NCI-H2171 treated with DMSO at 0.1 percent for 48 hours (cell line): ENCODE measurements around the gene HAUS8.
"Not testable (repeated sequence)": the region's sequence is repeated elsewhere in the genome, so short reads cannot be mapped to it uniquely, and the experiment has no call there.

ENCODE experiments used
- DNase-seq: peaks from one replicate; lab custom pipeline; 2025; lab: John Stamatoyannopoulos, UW

HAUS8 gene

DNA sequence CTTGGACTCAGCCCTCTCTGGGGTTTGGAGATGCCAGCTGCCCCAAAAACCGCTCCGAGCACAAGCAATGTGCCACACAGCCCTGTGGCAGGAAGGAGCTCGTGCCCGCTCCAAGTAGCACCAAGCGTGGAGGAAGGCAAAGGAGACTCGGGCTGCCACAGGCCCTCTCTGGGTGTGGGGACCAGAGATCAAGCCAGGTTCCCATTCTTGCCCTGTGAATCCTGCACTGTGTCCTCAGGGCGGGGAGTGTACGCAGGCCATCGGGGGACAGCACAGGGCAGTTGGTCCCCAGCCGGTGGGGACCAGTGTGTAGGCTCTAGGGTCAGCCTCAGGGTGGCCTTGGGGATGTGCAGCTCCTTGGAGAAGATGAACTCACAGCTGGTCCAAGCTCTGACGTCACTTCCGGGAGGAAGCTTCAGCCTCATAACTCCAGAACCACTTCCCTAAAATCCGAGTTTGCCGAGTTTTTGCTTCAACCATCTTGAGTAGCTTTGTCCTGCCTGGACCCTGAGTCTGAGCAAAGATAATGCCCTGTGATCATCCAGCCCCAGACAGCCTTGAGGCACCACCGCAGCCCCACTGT lies 39.3 kb downstream of the HAUS8 start:
- no peak for DNase-seq

GRCh38 chr19:17031741-17032140 lies 43.5 kb downstream of the HAUS8 start:
- DNase-seq = no peak

DNA sequence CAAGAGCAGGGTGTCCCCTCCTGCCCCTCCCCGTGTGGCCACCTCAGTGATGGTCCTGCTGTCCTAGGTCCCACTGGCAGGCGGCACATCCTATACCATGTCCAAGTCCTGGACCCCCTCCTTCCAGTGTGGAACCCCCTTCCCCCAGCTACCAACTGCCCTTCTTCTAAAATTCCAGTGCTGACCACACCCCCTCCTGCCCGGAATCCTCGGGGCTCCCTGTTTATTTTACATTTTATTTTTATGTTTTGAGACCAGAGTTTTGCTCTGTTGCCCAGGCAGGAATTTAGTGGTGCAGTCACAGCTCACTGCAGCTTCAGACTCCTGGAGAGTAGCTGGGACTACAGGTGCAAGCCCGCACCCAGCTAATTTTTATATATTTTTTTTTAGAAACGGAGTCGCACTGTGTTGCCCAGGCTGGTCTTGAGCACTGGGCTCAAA lies 47.7 kb downstream of the HAUS8 start:
- DNase-seq = no peak

GRCh38 chr19:17026706-17027534 lies 48.3 kb downstream of the HAUS8 start, which contains the start of gene CPAMD8:
Gene CPAMD8, minus strand, starts transcription at chr19:17026810. Its CDS starts 168 bp downstream, at chr19:17026642.
- DNase-seq = no peak

- no peak for DNase-seq
Observed at GRCh38 chr19:17025991-17026658, 49.1 kb downstream of the HAUS8 start.

DNA sequence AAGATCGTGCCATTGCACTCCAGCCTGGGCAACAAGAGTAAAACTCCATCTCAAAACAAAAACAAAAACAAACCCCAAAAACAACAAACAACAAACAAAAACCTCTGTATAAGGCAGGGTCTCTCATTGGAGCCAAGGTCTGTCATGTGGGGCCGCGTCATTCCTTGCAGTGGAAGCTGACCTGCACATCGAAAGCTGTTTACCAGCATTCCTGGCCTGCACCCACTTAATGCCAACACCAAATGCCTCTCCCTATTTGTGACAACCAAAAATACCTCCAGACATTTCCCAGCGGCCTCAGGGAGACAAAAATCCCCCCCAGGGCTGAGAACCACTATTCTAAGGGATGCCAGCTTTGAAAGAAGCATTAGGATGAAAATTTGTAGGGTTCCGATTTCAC lies 49.9 kb downstream of the HAUS8 start:
- DNase-seq = no peak

DNA sequence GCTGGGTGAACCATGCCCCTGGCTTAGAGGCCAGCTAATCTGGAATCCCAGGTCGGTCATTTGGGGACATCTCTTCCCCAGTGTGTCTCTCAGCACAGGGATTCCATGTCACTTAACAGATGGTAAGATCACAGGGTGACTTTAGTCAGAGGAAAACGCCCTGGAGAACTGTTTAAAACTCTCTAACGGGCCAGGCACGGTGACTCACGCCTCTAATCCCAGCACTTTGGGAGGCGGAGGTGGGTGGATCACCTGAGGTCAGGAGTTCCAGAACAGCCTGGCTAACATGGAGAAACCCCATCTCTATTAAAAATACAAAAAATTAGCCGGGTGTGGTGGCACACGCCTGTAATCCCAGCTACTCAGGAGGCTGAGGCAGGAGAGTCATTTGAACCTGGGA lies 50.3 kb downstream of the HAUS8 start:
- DNase-seq = not testable (repeated sequence)

DNA sequence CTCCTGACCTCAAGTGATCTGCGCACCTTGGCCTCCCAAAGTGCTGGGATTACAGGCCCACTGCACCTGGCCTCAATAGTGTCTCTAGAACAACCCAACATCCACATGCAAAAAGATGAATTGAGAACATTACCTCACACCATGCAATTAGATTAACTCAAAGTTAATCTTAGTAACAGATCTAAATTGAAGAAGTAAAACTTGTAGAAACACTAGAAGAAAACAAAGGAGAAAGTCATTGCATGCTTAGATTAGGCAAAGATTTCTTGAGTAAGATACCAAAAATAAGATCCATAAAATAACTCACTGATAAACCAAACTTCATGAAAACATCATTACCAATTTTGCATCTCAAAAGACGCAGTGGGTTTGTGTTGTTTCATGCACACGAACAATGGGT lies 51.4 kb downstream of the HAUS8 start:
- no peak for DNase-seq

DNA sequence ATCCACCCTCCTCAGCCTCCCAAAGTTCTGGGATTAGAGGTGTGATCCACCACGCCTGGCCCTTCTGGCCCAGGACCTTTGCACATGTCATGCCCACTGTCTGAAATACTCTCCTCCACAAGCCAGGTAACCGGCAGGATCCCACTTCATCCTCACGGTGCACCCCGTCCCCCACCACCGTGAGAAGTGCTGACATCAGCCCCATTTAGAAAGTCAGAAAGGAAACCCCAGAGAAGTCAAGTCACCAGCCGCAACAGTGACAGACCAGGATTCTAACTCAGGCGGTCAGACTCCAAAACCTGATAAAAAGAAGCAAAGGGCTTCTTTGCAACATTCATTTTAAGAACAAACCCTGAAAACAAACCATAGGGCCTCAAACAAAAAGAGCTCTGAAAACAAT lies 52.5 kb downstream of the HAUS8 start:
- no peak for DNase-seq

GRCh38 chr19:17021793-17022590 lies 53.3 kb downstream of the HAUS8 start:
- no peak for DNase-seq

DNA sequence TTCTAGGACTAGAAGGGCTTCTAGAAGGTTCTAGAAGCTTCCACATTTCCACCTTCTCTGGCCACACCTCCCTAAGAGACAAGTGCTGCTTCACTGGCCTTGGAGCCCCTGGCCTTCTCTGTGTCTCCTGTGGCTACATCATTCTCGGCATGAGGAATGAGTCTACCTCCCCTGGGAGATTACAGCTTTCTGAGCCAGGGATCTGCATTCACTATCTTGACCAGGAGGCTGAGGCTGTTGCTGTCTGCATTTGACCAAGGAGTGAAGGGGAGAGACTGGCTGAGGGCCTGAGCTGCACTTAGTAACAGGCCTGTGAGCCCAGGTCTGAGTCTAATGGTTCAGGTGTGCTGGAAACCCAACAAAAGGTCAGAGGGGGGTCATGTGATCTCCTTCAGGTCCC lies 53.9 kb downstream of the HAUS8 start:
- no peak for DNase-seq

GRCh38 chr19:17020823-17021222 lies 54.4 kb downstream of the HAUS8 start:
- DNase-seq = peak; percentile 5

- DNase-seq = no peak
Observed at GRCh38 chr19:17020385-17020784, 54.9 kb downstream of the HAUS8 start.

GRCh38 chr19:17014212-17014861 lies 60.9 kb downstream of the HAUS8 start:
- DNase-seq = not testable (repeated sequence)

GRCh38 chr19:17011485-17011884 lies 63.8 kb downstream of the HAUS8 start:
- DNase-seq = no peak

GRCh38 chr19:17006579-17006978 lies 68.7 kb downstream of the HAUS8 start:
- DNase-seq = no peak

DNA sequence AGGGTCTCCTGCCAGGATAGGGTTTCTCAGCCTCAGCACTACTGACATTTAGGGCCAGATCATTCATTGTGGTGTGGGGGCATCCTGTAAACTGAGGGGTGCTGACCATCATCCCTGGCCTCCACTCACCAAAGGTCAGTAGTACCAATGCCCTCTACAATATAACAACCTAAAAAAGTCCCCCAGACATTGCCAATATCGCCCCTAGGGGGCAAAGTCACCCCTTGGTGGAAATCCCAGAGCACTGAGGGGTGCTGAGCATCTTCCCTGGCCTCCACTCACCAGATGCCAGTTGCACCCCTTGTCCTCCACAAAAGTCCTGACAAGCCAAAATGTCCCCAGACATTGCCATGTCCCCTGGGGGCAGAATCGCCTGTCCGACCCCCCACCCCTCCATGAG lies 70.3 kb downstream of the HAUS8 start:
- DNase-seq = no peak

DNA sequence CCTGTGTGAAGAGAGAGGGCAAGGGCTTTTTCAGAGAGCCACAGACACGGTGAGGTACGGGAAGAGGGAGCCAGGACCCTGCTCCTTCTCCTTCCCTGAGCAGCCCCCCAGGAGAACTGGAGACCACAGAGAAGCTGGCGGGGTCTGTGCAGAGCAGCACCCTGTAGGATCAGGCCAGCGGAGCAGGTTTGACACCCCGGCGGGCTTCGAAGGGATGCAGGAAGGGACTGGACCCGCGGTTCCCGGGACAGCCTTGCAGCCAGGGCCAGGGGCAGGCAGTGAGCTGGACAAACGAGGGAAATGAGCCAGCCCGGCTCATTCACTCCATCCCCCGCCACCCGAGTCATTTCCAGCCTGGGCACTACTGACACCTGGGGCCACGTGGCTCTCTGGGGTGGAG lies 70.9 kb downstream of the HAUS8 start:
- DNase-seq = no peak

- DNase-seq = no peak
Observed at GRCh38 chr19:17002455-17002854, 72.8 kb downstream of the HAUS8 start.

DNA sequence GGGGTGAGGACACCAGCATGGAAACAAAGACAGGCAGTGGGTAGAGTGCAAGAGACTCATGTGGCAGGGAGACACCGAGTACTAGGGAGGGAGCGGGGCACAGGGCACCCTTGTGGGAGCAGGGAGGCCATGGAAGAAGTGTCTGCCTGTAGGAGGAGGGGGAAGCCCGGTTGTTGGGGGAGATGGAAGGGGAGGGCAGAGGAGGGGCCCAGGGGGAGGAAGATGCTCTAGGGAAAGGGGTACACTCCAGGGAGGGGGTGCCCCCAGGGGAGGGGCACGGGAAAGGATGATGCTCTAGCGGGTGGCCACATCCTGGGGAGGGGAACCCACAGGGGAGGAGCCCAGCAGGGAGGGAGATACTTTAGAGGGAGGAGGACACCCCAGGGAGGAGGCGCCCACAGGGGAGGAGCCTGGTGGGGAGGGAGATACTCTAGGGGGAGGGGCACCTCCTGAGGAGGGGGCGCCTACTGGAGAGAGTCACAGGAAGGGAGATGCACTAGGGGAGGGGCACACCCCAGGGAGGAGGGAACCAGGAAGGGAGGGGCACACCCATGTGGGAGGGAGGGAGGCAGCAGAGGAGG lies 73.6 kb downstream of the HAUS8 start:
- DNase-seq = no peak
